GM20431 (cell line): ENCODE measurements around the gene BRAF.
"Not testable (repeated sequence)": the region's sequence is repeated elsewhere in the genome, so short reads cannot be mapped to it uniquely, and the experiment has no call there.

Source experiments
- in situ Hi-C: fragments of 300-500 bp; cut with MseI, MboI; formaldehyde crosslinking; loops from one replicate; pipeline ENCODE4 v1.15.0; 2020; ENCODE audit warnings: low sequenced_read_pairs; ENCODE audit not compliant: unreplicated experiment

BRAF gene

DNA sequence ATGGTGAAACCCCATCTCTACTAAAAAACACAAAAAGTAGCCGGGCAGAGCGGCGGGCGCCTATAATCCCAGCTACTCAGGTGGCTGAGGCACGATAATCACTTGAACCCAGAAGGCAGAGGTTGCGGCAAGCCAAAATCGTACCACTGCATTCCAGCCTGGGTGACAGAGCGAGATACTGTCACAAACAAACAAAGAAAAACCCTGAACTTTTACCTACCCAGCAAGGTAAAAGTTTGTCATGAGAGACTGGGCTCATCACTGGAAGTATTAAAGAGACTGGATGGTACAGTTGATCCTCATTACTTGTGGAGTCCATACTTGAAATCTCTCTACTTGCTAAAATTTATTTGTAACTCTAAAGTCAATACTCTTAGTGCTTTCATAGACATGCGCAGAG, 114.3 kb downstream of the BRAF start:
- in situ Hi-C loops, result loop anchor here (10.0 kb wide), 1 partner anchor 194 kb away; no protein-coding TSS in a partner anchor

DNA sequence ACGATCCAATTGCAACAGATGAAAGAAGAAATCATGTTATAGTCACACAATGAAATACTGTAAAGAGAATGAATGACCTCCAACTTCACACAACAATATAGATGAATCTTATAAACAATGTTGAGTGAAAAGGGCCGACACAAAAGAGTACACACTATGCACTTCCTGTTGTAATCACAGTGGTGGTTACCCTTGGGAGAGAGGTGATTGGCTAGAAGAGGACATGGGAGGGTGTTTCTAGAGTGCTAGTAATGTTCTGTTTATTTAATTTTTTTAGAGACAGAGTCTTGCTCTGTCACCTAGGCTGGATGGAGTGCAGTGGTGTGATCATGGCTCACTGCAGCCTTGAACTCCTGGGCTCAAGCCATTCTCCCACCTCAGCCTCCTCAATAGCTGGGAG, 145.8 kb downstream of the BRAF start:
- in situ Hi-C loops, result no loop called here

DNA sequence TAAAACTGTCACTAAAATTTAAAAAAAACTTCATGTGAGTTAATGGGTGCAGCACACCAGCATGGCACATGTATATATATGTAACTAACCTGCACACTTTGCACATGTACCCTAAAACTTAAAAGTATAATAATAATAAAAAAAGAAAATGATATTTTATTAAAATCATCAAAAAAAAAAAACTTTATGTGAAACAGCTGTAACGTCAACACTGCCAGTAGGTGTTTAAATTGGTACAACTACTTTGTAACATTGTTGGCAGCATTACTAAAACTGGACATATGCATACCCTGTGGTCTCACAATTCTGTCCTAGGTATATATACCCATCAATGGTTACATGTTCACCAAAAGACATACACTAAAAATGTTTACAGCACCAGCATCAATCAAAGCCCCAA, 146.2 kb downstream of the BRAF start:
- in situ Hi-C loops, result no loop called here

DNA sequence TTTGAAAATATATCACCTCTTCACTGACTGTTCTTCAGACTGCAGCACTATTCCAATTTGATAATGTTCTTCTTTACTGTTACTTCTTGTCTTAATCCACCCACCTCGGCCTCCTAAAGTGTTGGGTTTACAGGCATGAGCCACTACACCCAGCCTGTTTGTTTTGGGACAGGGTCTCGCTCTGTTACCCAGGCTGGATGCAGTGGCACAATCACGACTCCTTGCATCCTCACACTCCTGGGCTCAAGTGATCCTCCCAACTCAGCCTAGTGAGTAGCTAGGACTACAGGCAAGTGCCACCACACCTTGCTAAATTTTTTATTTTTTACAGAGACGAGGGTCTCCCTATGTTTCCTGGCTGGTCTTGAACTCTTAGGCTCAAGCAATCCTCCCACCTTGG, 150.4 kb downstream of the BRAF start:
- in situ Hi-C loops, result no loop called here

DNA sequence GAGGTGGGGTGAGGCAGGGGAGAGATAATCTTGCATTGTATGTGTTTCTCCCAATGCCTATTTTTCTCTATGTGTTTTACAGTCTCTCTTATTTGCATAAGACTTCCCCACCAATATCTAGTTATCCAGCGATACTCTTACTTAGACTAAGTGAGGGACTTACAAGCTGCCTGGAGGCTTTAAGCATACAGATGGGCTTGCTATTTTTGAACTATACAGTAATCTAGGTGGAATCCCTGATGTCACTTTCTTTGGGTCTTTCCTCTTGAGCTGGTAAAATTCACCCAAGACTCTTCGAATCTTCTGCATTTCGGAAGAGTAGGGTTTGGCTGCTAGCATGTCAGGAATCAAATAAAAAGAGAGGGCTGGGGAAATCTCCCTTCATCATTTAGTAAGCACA, 151.6 kb downstream of the BRAF start:
- in situ Hi-C loops, result no loop called here

DNA sequence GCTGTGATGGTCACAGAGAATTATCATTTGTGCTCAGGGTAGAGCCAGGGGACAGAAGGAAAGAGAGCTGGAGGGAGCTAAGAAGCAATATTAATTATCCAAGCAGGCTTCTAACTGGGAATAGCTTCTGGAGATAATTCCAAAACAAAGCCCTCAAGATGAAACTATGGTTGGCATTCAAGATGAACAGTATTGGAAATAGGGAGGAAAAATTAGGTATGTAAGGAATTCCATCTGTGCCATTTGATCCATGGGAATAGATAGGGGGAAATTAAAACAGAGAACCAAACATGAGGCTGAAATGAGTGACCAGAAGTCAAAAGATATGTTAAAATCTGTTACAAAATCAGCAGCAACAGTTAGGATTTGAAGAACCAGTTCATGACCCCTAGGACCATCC, 152.9 kb downstream of the BRAF start:
- in situ Hi-C loops, result no loop called here

DNA sequence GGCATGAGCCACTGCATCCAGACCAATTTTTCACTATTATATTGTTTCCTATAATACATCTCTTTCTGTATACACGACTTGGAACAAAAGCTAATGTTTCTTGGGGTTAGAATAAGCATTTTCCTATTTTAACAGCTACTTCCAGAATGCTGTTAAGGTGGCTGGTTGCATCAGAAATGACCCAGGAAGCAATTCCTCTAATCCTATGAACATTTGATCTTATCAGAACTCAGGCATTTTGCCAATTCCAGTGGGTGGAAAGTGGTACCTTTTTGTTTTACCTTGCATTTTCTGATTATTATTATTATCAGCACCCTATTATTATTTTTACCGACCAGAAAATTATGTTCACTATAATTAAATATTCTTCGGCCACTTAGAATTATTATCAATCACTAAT, 154.9 kb downstream of the BRAF start:
- in situ Hi-C loops, result no loop called here

DNA sequence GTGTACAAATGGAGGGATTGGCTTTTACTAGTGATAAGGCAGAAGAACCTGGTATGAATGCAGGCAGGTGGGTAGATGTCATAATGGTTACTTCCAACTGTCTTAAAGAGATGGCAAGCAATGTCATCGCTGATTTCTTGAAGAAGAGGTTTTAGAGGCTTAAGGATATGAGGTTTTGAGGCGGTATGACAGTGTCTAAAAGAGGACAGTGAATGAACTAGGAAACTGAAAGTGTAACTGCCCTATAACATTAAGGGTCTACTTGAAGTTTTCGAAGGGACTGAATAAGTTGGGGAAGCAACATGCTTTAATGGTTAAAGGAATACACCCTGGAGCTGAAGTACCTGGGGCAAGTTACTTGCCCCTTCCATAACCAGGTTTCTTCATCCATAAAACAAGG, 157.3 kb downstream of the BRAF start:
- in situ Hi-C loops, result no loop called here

DNA sequence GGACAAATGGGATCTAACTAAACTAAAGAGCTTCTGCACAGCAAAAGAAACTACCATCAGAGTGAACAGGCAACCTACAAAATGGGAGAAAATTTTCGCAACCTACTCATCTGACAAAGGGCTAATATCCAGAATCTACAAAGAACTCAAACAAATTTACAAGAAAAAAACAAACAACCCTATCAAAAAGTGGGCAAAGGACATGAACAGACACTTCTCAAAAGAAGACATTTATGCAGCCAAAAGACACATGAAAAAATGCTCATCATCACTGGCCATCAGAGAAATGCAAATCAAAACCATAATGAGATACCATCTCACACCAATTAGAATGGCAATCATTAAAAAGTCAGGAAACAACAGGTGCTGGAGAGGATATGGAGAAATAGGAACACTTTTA, 159.3 kb downstream of the BRAF start:
- in situ Hi-C loops, result not testable (repeated sequence)

DNA sequence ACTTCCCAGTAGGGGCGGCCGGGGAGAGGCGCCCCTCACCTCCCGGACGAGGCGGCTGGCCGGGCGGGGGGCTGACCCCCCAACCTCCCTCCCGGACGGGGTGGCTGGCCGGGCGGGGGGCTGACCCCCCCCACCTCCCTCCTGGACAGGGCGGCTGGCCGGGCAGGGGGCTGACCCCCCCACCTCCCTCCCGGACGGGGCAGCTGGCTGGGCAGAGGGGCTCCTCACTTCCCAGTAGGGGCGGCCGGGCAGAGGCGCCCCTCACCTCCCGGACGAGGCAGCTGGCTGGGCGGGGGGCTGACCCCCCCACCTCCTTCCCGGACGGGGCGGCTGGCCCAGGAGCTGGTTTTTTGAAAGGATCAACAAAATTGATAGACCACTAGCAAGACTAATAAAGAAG, 161.6 kb downstream of the BRAF start:
- in situ Hi-C loops, result not testable (repeated sequence)

DNA sequence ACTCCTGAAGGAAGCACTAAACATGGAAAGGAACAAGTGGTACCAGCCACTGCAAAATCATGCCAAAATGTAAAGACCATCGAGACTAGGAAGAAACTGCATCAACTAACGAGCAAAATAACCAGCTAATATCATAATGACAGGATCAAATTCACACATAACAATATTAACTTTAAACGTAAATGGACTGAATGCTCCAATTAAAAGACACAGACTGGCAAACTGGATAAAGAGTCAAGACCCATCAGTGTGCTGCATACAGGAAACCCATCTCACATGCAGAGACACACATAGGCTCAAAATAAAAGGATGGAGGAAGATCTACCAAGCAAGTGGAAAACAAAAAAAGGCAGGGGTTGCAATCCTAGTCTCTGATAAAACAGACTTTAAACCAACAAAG, 163.4 kb downstream of the BRAF start:
- in situ Hi-C loops, result not testable (repeated sequence)

DNA sequence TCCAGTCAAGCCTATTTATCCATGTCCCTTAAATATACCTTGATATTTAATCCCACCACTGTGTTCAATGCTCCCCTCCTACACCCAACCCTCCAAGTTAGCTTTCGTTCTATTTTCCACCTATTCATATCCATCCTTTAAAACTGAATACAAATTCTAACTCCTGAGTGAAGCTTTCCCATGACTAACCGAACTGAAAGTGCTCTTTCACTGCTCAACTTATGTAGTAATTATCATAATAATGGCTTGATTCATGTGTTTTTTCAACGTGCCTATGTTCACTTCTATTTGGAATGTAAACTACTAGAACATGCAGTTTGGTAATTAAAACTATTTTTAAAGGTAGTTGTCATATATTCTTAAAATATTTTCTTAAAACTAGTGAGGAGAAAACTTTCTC, 170.2 kb downstream of the BRAF start:
- in situ Hi-C loops, result no loop called here

DNA sequence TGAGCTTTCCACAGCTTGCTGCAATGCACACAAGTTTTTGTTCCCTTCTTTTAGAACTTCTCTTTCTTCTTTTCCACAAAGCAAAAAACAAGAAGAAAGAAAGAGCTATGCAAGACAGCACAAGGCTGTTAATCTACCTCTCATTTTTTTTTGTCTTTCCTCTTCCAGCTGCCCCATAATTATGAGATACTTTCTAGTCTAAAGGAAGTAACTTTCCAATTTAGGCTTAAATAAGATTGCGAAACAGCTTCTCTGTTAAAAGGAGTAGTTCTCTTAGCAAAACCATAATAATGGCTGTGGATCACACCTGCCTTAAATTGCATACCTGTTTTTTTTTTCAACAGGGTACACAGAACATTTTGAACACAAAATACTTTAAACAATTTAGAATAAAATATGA, 172.2 kb downstream of the BRAF start:
- in situ Hi-C loops, result no loop called here

DNA sequence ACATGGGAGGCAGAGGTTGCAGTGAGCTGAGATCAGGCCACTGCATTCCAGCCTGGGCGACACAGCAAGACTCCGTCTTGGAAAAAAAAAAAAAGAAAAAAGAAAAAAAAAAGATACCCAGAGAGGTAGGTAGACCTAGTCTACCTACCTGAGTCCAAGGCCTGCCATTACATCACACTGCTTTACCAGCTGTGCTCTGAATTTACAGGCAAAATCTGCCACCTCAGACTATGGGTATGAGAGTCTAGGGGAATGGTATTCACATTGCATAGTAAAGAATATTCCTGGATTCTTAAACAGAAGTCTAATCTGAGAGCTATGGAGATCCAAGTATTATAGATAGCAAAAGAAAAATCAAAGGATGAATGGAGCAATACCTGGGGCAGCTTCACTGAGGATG, 178.0 kb downstream of the BRAF start:
- in situ Hi-C loops, result no loop called here

DNA sequence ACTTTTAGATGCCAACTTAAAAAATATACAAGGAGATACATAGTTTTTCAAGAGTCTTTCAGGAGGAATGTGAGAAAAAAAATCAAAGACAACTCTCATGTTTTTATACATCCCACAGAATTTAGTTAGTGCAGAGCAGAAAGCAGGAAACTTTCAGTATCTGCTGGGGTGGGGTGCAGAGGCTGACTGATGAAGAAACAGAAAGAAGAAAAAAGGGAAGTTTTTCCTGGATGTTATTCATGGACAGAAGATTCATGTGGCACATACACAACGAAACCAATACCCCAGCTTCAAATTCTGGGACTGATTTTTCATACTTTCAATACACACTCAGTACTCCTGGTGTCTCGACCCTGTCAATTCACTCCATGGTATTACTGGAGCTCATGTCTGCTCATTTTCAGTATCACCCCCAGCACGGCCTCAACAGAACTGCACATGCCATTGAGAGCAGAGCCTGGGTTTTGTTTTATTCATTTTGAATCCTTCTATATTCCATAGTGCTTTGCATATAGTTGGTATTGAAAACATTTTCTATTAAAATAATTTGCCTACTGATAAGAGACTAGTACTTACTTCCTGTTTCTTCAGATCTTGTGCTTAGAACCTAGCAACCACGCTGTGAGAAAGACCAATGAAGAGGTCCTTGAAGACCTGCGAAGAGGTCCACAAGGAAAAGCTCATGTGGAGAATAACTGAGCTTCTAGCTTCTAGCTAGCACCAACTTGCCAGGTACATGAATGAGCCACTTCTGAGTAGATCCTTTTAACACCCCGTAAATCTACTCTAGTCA, 179.3 kb downstream of the BRAF start:
- in situ Hi-C loops, result no loop called here

DNA sequence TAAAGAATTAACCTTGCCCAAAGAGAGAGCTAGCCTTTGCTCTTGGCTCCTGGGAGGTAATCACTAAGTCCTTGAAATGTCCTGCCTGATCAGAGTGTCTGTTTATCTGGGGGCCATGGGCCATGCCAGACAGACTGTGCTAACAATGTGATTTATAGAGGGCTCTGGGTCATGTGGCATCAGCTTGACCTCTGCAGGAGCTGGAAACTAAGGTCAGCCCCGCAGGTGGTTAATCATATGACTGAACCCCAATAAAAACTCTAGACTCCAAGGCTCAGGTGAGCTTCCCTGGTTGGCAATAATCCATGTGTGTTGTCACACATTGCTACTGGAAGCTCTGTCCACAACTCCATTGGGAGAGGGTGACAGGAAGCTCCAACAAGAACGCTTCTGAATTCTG, 180.7 kb downstream of the BRAF start:
- in situ Hi-C loops, result no loop called here

DNA sequence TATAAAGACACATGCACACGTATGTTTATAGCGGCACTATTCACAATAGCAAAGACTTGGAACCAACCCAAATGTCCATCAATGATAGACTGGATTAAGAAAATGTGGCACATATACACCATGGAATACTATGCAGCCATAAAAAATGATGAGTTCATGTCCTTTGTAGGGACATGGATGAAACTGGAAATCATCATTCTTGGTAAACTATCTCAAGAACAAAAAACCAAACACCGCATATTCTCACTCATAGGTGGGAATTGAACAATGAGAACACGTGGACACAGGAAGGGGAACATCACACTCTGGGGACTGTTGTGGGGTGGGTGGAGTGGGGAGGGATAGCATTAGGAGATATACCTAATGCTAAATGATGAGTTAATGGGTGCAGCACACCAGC, 181.5 kb downstream of the BRAF start:
- in situ Hi-C loops, result not testable (repeated sequence)

DNA sequence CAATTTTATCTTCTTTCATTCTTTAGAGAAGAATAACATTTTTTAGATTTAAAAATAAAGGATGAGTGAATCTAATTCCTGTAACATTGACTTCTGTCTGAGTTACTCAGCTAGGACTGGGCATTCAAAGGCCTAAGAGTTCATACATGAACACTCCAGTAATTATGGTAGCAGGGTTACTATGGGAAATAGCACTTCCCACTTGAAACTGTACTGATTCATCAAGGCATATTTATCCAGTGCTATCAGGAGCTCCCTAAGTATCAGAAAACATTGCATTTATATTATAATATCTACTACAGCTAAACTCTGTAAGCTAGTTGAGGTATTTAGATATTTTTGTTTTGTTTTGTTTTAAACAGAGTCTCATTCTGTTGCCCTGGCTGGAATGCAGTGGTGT, 186.4 kb downstream of the BRAF start:
- in situ Hi-C loops, result no loop called here

DNA sequence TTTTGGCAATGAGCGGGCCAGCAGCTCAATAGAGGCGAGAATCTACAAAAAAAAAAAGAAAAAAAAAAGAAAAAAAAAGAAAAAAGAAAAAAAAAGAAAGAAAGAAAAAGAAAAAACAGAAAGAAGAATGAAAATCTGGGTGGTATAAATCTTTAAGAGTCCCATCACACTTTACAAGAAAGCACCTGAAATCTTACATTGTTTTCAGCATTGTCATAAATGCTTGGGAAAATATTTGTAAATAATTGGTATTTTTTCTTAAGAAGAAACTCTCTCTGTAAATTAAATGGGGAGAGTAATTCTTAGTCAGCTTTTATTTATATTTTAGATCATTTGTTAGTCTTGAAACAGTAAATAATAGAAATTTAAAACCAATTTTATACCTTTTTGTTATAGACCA, 190.0 kb downstream of the BRAF start:
- in situ Hi-C loops, result no loop called here

DNA sequence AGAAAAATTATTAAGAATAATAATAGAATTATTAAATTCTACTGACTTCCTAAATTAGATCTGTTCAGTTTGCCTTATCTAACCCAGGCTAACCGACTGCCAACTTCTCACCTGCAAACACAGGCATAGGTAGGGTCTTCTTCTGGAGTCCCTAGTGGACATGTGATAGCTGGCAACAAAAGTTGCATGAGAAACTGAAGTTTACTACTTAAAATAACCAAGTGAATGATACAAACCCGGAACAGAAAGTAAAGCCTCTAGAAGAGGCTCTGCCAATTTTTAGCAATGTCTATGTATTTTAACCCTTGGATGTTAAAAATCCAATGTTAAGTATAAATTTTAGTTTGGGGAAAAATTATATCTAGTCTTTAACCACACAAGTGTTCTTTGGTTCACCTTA, 190.6 kb downstream of the BRAF start:
- in situ Hi-C loops, result no loop called here

DNA sequence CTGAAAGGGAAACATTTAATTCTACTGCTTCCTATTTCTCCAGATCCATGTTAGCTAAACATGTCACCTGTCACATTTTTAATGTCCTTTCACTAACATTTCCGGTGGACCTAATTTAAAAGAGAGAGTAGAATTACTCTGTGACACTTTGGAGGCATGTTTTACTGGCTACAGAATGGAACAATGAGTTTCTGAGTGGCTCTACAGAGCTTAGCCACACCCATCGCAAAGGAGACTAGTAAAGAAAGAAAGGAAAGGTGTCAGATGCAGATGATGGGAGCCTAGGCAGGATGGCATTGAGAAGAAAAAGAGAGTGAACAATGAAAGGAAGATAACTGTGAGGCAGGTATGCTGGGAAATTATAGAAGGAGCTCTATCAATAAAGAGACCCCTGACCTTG, 192.3 kb downstream of the BRAF start:
- in situ Hi-C loops, result no loop called here

DNA sequence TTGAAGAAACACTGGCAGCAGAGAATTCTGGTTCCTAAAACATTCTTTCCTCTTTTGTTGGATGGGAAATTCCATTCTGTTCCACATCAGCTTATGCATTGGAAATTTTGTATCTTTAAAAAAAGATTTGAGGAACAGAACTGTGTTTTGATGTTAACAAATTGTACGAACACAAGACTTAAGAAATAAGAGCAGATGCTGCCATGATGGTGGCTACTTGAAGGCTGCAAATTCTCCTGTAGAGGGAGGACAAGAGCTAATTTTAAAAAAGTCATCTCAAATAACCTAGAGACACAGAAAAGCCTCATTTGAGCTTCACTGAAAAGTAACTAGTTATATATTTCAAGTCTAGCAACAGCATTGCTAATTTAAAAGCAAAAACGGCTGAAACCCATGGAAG, 198.4 kb downstream of the BRAF start:
- in situ Hi-C loops, result no loop called here
